GM12873 (cell line): ENCODE results near the gene RTP3.

Experiments
- CTCF ChIP-seq: IDR thresholded peaks from 2 replicates; pipeline ENCODE4 v1.5.1; 2012; ENCODE audit warnings: low read depth, mild to moderate bottlenecking, moderate library complexity, low read length, control low read depth; ENCODE audit not compliant: insufficient read depth; ENCODE audit errors: missing control alignments

Gene RTP3

GRCh38 chr3:46517784-46518181 lies 20.0 kb downstream of the RTP3 start:
- no peak for TF ChIP-seq CTCF

- TF ChIP-seq CTCF, result no peak
Measured at GRCh38 chr3:46519952-46520351, 22.2 kb downstream of the RTP3 start.

- no peak for TF ChIP-seq CTCF
Measured at GRCh38 chr3:46520531-46520930, 22.8 kb downstream of the RTP3 start.

DNA sequence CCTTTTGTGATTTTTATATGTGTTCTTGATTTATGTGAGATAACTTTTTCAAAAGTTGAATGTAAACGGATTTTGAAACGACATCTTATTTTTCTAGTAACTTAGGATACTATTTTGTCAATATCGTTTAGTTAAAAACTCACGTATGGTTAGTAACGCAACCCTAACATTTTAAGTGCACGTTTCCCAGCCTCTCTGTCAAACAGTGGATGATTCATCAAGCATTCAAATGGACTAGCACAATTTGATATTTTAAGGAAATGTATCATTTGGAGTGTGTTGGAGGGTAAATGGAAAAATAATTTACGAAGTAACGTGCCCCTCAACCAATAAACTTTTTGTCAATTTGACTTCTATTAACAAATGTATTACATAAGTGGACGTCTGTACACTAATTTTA lies 23.3 kb downstream of the RTP3 start:
- TF ChIP-seq CTCF, result no peak

- TF ChIP-seq CTCF, result no peak
Measured at GRCh38 chr3:46523556-46523955, 25.8 kb downstream of the RTP3 start.

GRCh38 chr3:46524008-46524407 lies 26.2 kb downstream of the RTP3 start:
- TF ChIP-seq CTCF, result no peak

DNA sequence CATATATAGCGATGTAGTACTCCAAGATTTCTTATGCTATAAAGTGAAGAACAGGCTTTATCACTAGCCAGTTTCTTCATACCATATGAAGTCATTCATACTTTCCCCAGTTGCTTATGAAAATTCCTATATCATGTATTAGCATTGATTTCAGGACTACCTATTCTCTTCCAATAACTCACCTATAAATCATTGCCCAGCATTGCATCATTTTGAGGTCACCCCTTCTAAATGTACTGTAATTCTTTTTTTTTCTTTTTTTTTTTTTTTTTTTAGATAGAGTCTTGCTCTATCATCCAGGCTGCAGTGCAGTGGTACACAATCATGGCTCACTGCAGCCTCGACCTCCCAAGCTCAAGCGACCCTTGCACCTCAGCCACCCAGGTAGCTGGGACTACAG lies 27.1 kb downstream of the RTP3 start:
- no peak for TF ChIP-seq CTCF
